GDM1 (cell line): ENCODE results near the gene SIGLECL1.

Source experiments
- DNase-seq: peaks from one replicate; lab custom pipeline; 2025; lab: John Stamatoyannopoulos, UW

SIGLECL1 gene

GRCh38 chr19:51295382-51296126, 44.7 kb downstream of the SIGLECL1 start:
- DNase-seq, result no peak

- DNase-seq, result no peak
Observed at GRCh38 chr19:51296336-51297093, 45.6 kb downstream of the SIGLECL1 start.

- no peak for DNase-seq
Observed at GRCh38 chr19:51297406-51297805, 46.5 kb downstream of the SIGLECL1 start.

- DNase-seq, result no peak
Observed at GRCh38 chr19:51301266-51301665, 50.4 kb downstream of the SIGLECL1 start.

GRCh38 chr19:51305479-51305878, 54.6 kb downstream of the SIGLECL1 start:
- no peak for DNase-seq

GRCh38 chr19:51311351-51312257, 60.7 kb downstream of the SIGLECL1 start, which contains the start of gene IGLON5:
TSS of gene IGLON5 (plus strand) at chr19:51311644. CDS start at chr19:51311848, 204 bp downstream.
- DNase-seq, result no peak

GRCh38 chr19:51316688-51317087, 65.8 kb downstream of the SIGLECL1 start:
- no peak for DNase-seq

- no peak for DNase-seq
Observed at GRCh38 chr19:51317376-51317775, 66.5 kb downstream of the SIGLECL1 start.

- no peak for DNase-seq
Observed at GRCh38 chr19:51317968-51318367, 67.1 kb downstream of the SIGLECL1 start.
